Measurements from ENCODE around the gene HRH4.

HRH4 gene

DNA sequence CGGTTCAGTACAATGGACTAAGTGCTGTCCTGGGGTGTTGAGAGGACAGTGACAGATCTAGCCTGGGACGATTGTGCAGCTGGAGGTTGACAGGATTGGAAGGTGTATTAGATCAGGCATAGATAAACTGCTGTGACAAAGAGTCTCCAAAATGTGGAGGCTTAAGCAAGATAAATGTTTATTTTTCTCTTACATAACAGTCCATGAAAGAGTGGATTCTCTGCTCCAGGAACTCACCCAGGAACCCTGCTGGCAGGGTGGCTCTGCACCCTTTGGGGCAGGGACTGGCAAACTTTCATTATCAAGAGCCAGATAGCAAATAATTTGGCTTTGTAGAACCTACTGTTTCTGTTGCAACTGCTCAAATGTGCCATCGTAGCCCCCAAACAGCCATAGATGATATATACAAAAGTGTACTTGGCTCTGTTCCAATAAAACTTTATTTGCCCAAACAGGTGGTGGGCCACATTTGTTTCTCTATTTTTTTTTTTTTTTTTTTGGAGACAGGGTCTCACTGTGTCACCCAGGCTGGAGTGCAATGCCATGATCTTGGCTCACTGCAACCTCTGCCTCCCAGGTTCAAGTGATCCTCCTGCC lies 9.7 kb downstream of the HRH4 start:
- no peak for DNase-seq

DNA sequence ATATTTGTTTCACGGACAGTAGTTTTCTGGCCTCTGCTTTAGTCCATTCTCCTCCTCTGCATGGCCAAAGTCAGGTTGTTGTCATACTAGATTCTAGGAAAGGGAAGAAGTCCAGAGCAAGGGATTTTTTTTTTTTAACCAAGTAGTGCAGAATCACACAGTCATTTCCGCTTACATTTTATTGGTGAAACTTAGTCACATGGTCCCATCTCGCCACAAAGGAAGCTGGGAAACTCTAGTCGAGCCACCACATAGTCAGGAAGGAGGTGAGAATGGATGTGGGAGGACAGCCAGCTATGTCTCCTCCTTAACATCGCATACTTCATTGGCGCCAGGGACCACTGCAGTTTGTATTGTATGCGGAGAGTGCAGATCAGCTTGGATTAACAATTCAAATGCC lies 10.4 kb downstream of the HRH4 start:
- no peak for DNase-seq

GRCh38 chr18:24472591-24472990 lies 12.2 kb downstream of the HRH4 start:
- DNase-seq: no peak

- DNase-seq: no peak
Measured at GRCh38 chr18:24474406-24474805, 14.0 kb downstream of the HRH4 start.

DNA sequence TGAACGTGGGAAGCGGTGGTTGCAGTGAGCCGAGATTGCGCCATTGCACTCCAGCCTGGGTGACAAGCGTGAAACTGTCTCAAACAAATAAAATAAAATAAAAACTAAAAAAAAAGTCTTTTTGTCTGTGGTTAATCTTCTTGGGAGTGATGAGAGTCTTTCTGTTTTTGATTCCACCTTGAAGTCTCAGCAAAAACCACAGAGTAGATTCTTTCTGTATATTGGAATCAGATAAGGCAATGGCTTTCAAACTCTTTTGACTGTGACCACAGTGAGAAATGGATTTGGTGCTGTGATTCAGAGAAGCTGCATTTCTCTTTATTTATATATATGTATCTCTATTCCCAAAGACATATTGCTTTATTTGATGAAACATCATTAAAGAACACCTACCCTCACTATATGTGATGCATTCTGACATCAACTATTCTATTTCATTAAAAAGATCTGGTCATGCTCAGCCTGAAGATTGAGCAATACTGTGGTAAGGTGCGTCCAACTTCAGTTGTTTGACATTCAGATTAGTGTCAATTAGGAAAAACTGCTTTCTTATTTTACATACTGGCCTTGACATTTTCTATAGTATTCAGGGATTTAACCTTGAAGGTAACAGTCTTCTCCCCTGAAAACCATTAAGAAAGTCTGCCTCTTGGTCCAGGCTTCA lies 15.6 kb downstream of the HRH4 start:
- no peak for DNase-seq

DNA sequence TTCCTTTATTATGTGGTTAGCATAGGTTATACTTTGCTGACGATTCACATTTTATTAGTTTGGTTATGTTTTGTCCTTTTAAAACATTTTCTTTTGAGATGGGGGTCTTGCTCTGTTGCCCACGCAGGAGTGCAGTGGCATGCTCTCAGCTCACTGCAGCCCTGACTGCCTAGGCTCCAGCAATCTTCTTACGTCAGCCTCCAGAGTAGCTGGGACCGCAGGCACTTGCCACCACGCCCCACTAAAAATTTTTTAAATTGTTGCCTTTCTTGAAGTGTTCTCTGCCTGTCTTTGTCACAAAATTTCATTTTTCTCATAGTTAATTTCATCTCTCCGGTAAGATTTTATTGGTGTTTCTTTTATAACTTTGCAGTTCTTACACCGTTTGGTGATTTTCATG lies 18.9 kb downstream of the HRH4 start:
- no peak for DNase-seq

- DNase-seq: no peak
Measured at GRCh38 chr18:24482821-24483220, 22.4 kb downstream of the HRH4 start.

DNA sequence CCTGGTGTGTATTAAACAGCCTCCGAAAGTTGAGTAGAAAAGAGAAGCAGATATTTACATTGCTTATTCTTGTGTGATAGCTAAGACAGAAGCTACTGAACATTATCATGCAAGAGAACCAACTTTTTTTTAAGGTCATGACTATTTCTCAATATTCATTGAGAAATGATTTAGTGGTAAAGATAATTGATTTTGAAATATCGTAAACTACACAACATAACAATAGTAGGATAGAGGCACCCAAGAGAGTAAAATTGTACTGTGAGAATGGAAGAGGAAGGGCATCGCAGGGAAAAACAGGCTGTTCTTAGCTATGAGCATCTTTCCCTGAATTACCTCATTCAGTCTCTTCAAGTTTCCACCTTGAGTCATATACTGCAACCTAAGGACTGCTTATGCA lies 25.2 kb downstream of the HRH4 start:
- no peak for DNase-seq

- DNase-seq: no peak
Measured at GRCh38 chr18:24486684-24487083, 26.2 kb downstream of the HRH4 start.

- no peak for DNase-seq
Measured at GRCh38 chr18:24488824-24489493, 28.5 kb downstream of the HRH4 start.

- no peak for DNase-seq
Measured at GRCh38 chr18:24490539-24490938, 30.1 kb downstream of the HRH4 start.

DNA sequence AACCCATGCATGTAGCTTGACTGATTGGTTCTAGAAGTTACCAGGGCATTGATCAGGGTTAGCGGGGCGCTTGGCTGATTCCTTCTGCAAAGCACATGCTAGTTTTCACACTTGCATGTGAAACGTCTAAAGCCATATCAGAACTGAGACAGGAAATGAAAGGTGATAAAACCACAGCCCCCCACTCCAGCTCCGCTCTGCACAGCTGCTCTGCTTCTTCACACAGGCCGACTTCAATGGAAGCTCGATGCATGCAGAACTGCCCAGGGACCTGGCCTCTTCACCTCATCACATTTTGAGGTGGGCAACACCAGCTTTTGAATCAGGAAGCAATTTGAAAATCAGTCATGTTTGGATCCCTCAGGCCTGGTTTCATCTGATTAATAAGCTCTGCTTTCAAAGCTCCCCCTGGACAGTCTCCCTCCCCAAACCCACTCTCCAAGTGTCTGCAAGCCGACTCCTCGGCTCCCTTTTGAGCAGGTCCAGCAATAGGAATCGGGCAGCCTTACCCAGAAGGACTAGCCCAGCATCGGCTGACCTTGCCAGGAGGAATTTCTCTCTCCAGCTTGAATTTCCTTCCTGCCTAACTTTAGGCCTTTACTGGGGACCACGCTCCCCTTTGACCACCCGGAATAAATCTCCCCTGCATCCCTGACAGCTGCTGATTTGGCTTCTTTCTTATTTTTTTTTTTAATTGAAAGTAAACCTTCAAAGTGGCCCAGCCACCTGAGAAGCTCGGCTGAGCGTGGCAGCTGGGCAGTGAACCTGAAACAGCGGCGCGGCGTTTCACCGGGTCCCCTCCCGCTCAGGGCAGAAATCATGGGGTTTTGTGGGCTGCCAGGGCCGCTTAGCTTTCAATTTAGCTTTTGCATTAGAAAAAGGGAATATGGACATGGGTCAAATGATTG lies 31.7 kb downstream of the HRH4 start:
- DNase-seq: no peak

DNA sequence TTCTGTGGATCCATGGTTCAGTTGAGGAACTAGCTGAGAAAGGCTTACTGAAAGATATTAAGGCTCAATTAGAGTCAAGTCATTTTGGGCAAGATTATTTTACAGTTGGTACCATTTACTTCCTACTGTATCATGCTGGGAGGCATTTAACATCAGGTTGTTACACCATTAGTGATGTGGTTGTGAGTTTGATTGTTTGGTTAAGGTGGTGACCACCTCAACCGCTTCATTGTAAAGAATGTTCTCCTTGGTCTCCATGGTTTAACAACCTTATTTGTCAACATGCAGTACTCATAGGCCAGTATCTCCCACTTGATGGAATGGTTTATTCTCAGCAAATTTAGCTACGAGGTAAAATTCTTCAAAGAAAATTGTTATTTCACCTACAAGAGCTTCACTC lies 34.1 kb downstream of the HRH4 start:
- no peak for DNase-seq

DNA sequence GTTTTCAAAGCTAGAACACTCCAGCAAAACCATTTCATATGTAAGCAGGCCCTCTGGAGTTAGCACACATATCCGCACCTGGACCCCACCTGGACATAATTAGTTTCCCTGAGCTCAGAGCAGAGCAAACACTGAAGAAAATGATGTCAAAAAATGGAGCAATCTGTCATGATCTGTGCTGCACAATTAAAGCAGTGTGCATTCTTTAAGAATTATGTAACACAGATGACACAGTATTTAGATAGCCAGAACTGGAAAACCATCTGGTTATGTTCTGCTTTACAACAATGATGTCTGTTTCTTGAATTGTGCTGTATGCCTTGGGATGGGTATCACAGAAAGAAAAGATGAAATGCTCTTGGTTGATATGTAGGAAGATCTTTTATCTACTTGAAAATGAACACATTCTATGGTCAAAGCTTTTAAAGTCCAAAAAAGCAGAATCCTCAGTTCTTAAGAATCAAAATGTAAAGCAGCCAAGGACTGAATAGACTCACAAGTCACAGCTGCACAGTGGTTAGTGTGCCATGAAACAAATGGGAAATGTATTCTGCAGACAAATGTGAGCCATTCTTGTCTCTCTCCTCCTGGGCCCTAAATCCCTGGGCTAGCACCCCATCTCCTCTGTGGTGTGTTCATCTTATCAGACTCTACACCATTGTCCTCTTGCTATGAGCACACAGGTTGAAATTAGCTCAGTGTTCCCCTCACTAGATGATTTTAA lies 36.8 kb downstream of the HRH4 start:
- DNase-seq: no peak

- DNase-seq: no peak
Measured at GRCh38 chr18:24499814-24500213, 39.4 kb downstream of the HRH4 start.

GRCh38 chr18:24500217-24500616 lies 39.8 kb downstream of the HRH4 start:
- no peak for DNase-seq

DNA sequence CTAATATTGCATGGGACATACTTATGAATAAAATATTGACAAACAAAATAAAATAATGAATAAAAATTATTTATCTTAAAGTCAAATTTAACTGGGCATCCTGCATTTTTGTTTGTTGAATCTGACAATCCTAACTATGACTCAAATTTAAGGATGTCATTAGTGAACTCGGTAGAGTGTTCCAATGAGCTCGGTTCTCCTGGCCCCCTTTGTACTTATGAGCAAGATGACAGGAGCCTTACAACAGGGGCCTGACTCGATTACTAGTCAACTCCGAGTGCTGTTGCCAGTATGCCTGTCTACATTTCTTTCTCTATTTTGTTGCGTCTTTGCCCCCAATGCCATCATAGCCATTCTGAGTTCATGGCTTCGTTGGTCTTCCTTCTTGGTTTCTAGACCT lies 40.3 kb downstream of the HRH4 start:
- DNase-seq: no peak

DNA sequence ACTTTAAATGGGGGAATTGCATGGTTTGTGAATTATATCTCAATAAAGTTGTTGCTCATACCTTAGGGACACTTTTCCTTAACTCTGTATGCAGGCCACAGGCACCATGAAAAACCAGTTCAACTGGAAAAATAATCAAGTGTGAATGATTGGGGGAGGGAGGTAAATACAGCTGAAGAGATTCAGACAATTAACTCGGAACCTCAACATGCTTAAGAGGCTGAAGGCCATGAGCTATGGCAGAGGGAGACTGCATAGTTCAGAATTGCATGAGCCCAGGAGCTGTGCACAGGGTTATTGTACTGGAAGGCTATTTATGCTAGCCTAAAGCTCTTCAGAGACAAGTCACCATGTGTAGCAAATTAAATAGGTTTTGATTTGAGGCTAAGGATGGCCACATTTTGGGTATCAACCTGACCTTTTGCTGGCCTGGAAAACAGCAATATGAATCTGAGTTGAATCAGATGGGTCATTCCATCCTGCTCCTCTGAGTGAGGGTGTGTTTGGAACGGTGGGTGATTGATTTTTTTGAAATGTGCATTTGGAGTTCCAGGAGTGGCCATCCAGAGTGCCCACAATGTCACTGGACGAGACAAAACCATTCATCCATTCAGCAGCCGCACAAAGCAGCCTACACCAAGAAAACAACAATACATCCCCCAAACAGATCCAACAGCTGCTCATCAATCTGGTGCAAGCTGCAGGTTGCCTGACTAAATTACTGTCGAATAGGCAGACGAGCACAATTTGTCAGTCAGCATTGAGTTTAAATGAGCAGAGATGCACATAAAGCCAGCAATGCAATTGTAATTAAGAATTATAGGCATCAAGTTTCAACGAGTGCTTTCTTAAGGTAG lies 42.5 kb downstream of the HRH4 start:
- DNase-seq: no peak

- no peak for DNase-seq
Measured at GRCh38 chr18:24504401-24504800, 44.0 kb downstream of the HRH4 start.

- no peak for DNase-seq
Measured at GRCh38 chr18:24506175-24506574, 45.7 kb downstream of the HRH4 start.

- DNase-seq: no peak
Measured at GRCh38 chr18:24509435-24509834, 49.0 kb downstream of the HRH4 start.

GRCh38 chr18:24514439-24514838 lies 54.0 kb downstream of the HRH4 start:
- DNase-seq: no peak

All from femur (tissue), 1 donor.